Measurements from ENCODE around the gene RPA3. TPM values are rescaled to one million over a fixed set of nuclear protein-coding genes. Genes with fewer than 3 reads are reported as not detected.

RPA3 gene
- polyA plus RNA-seq (2011; rRNA removed), result 18.6 and 22.9 TPM in 2 replicates
- 2.8 and 4.3 TPM in 2 replicates for polyA minus RNA-seq (2011; rRNA and poly(A)+ RNA removed)

GRCh38 chr7:7718492-7718891 lies at the start of gene RPA3:
RPA3 (minus strand) TSS chr7:7718607; CDS start chr7:7640418, 78,189 bp downstream.
- POLR2A ChIA-PET, result no interaction called here
- Histone ChIP-seq H3K9me3 (ENCODE audit: control insufficient read depth, insufficient read depth, low read length) (no peaks in the 10 kb centered on the region), H3K27me3 (ENCODE audit: control insufficient read depth, insufficient read depth, low read length) (no peaks in the 10 kb centered on the region), H3K4me3 (ENCODE audit: low read depth, low read length) (no peak within 1 kb of the TSS), H3K27ac (ENCODE audit: low read depth, low read length) (no peak within 1 kb of the TSS)
- TF ChIP-seq CTCF (IDR thresholded peaks at IDR 0.05; ENCODE audit: low read depth, low read length), result no peak
- CTCF ChIA-PET, result interaction anchor here (1.0 to 2.2 kb wide), 3 partner anchors 37 to 498 kb away, joined by 3 to 10 read pairs (median 3); no protein-coding TSS in a partner anchor
- DNase-seq (ENCODE audit: low read depth, low spot score), result no peak

- Histone ChIP-seq H3K27me3 (ENCODE audit: control insufficient read depth, insufficient read depth, low read length) (no peaks in the 10 kb centered on the region), H3K4me3 (ENCODE audit: low read depth, low read length) (no peak overlapping the region), H3K9me3 (ENCODE audit: control insufficient read depth, insufficient read depth, low read length) (no peaks in the 10 kb centered on the region), H3K27ac (ENCODE audit: low read depth, low read length) (no peak overlapping the region)
- TF ChIP-seq CTCF (IDR thresholded peaks at IDR 0.05; ENCODE audit: low read depth, low read length), result no peak
- ChIA-PET CTCF (interaction anchor here (0.7 to 3.1 kb wide), 4 partner anchors 14 to 424 kb away, joined by 3 to 19 read pairs (median 5); no protein-coding TSS in a partner anchor), POLR2A (no interaction called here)
- DNase-seq (ENCODE audit: low read depth, low spot score), result no peak
Observed at GRCh38 chr7:7766671-7767070, 48.3 kb upstream of the RPA3 start.

GRCh38 chr7:7765422-7765821 lies 47.0 kb upstream of the RPA3 start:
- POLR2A ChIA-PET, result no interaction called here
- Histone ChIP-seq H3K4me3 (ENCODE audit: low read depth, low read length) (no peak overlapping the region), H3K27ac (ENCODE audit: low read depth, low read length) (no peak overlapping the region), H3K9me3 (ENCODE audit: control insufficient read depth, insufficient read depth, low read length) (no peaks in the 10 kb centered on the region), H3K27me3 (ENCODE audit: control insufficient read depth, insufficient read depth, low read length) (no peaks in the 10 kb centered on the region)
- DNase-seq (ENCODE audit: low read depth, low spot score), result no peak
- no peak for TF ChIP-seq CTCF (IDR thresholded peaks at IDR 0.05; ENCODE audit: low read depth, low read length)
- CTCF ChIA-PET, result interaction anchor here (1.0 to 3.6 kb wide), 2 partner anchors 84 to 170 kb away, joined by 3 to 22 read pairs; no protein-coding TSS in a partner anchor

- no peak for TF ChIP-seq CTCF (IDR thresholded peaks at IDR 0.05; ENCODE audit: low read depth, low read length)
Observed at GRCh38 chr7:7764520-7765396, 46.4 kb upstream of the RPA3 start.

More at GRCh38 chr7:7764520-7765396, 46.4 kb upstream of the RPA3 start:
- POLR2A ChIA-PET, result no interaction called here
- Histone ChIP-seq H3K4me3 (ENCODE audit: low read depth, low read length) (no peak overlapping the region), H3K9me3 (ENCODE audit: control insufficient read depth, insufficient read depth, low read length) (no peaks in the 10 kb centered on the region), H3K27ac (ENCODE audit: low read depth, low read length) (no peak overlapping the region), H3K27me3 (ENCODE audit: control insufficient read depth, insufficient read depth, low read length) (no peaks in the 10 kb centered on the region)
- no peak for DNase-seq (ENCODE audit: low read depth, low spot score)
- CTCF ChIA-PET, result interaction anchor here (0.6 to 3.6 kb wide), 4 partner anchors 84 to 203 kb away, joined by 3 to 22 read pairs (median 3); no protein-coding TSS in a partner anchor
